ENCODE measurements around the gene MMP11.

Gene MMP11

GRCh38 chr22:23803001-23803819 is 30.6 kb downstream of the MMP11 start:
- no peak for DNase-seq

GRCh38 chr22:23804781-23805291 is 32.2 kb downstream of the MMP11 start:
- DNase-seq, result no peak

- no peak for DNase-seq
These were observed 34.2 kb downstream of the MMP11 start for GRCh38 chr22:23806837-23807236.

GRCh38 chr22:23812378-23812777 is 39.7 kb downstream of the MMP11 start:
- DNase-seq, result no peak

GRCh38 chr22:23815541-23816155 is 43.0 kb downstream of the MMP11 start:
- no peak for DNase-seq

GRCh38 chr22:23816156-23816976 is 43.7 kb downstream of the MMP11 start:
- no peak for DNase-seq

GRCh38 chr22:23817146-23817545 is 44.5 kb downstream of the MMP11 start:
- no peak for DNase-seq

- no peak for DNase-seq
These were observed 45.9 kb downstream of the MMP11 start for GRCh38 chr22:23818541-23818940.

- DNase-seq, result no peak
These were observed 48.1 kb downstream of the MMP11 start for GRCh38 chr22:23820748-23821211.

GRCh38 chr22:23822101-23822671 is 49.5 kb downstream of the MMP11 start:
- no peak for DNase-seq

- no peak for DNase-seq
These were observed 50.7 kb downstream of the MMP11 start for GRCh38 chr22:23823331-23823791.

- DNase-seq, result no peak
These were observed 52.0 kb downstream of the MMP11 start for GRCh38 chr22:23824476-23825245.

GRCh38 chr22:23825246-23825905 is 52.7 kb downstream of the MMP11 start:
- no peak for DNase-seq

GRCh38 chr22:23826510-23827350 is 54.1 kb downstream of the MMP11 start:
- no peak for DNase-seq

- DNase-seq, result no peak
These were observed 54.8 kb downstream of the MMP11 start for GRCh38 chr22:23827351-23827995.

GRCh38 chr22:23828800-23829680 is 56.4 kb downstream of the MMP11 start:
- no peak for DNase-seq

GRCh38 chr22:23829845-23830372 is 57.3 kb downstream of the MMP11 start:
- no peak for DNase-seq

- DNase-seq, result no peak
These were observed 58.6 kb downstream of the MMP11 start for GRCh38 chr22:23831261-23831660.

- no peak for DNase-seq
These were observed 59.1 kb downstream of the MMP11 start for GRCh38 chr22:23831781-23832180.

Measured in activated CD4-positive, alpha-beta T cell treated with anti-CD3 and anti-CD28 coated beads for 4 hours (primary cell).